Endothelial cell of umbilical vein (primary cell): ENCODE results near the gene VKORC1. TPM values are rescaled to one million over a fixed set of nuclear protein-coding genes. Genes with fewer than 3 reads are reported as not detected.

Experiments
- BruUV-seq: library from RNA; stranded (reverse); fragments of 400-500 nt; replicated peaks from 2 replicates; lab custom pipeline; 2021; lab: Mats Ljungman, UMichigan
- CTCF ChIA-PET: fragments of 300-600, 350-600 bp; sonication (Branson Sonifier 250); formaldehyde crosslinking; loops from one replicate; lab custom pipeline; 2021; ENCODE audit warnings: antibody characterized with exemption, inconsistent platforms; lab: Charles Lee
- POLR2A ChIA-PET: fragments of 300-600, 350-600 bp; sonication (Branson Sonifier 250); formaldehyde crosslinking; loops from one replicate; lab custom pipeline; 2021; ENCODE audit warnings: antibody characterized with exemption, inconsistent platforms; lab: Charles Lee
- DNase-seq: peaks from one replicate; pipeline ENCODE4 v3.0.0-alpha.2; 2011; ENCODE audit warnings: low read depth, low spot score
- FAIRE-seq: peaks from 2 replicates; lab custom pipeline; 2011; peaks lifted over from hg19 to GRCh38; lab: Jason Lieb, UNC
- H2AFZ ChIP-seq: 2 replicates; pipeline ENCODE4 v1.6.0; 2012; ENCODE audit warnings: low read depth, low read length, control low read depth, inconsistent platforms
- H3K27ac ChIP-seq: 2 replicates; pipeline ENCODE4 v1.5.1; 2011; ENCODE audit warnings: low read depth, mild to moderate bottlenecking, control low read depth, low read length, moderate library complexity; ENCODE audit not compliant: insufficient read depth
- H3K27me3 ChIP-seq, 2 experiments: 2 replicates each; pipeline versions ENCODE4 v1.6.0 to v1.6.1; 2011; ENCODE audit warnings: low read length in 2 of 2, mixed read lengths in 1 of 2; ENCODE audit not compliant: control insufficient read depth in 2 of 2, insufficient read depth in 2 of 2
- H3K36me3 ChIP-seq, 2 experiments: 2 replicates in 1 of 2; 3 replicates in 1 of 2; pipeline ENCODE4 v1.5.1; 2011; ENCODE audit warnings: low read length in 2 of 2, mild to moderate bottlenecking in 1 of 2, moderate library complexity in 1 of 2; ENCODE audit not compliant: control insufficient read depth in 2 of 2, insufficient read depth in 2 of 2; ENCODE audit errors: extremely low read depth in 1 of 2
- H3K4me1 ChIP-seq: 3 replicates; pipeline ENCODE4 v1.5.1; 2011; ENCODE audit warnings: mild to moderate bottlenecking, low read length; ENCODE audit not compliant: control insufficient read depth, insufficient read depth; ENCODE audit errors: extremely low read depth
- H3K4me2 ChIP-seq: 2 replicates; pipeline ENCODE4 v1.6.1; 2011; ENCODE audit warnings: low read length, control low read depth, mixed read lengths; ENCODE audit not compliant: insufficient read depth
- H3K4me3 ChIP-seq, 3 experiments: fragments of 200-600 bp in 1 of 3; sonication (generic), shearing (Covaris generic) in 1 of 3; replicated peaks in 1 of 3; 2 replicates each; pipeline ENCODE4 v1.5.1; 2011 to 2016; ENCODE audit warnings: control low read depth in 3 of 3, low read length in 3 of 3, mild to moderate bottlenecking in 2 of 3, inconsistent platforms in 1 of 3, low read depth in 1 of 3, moderate library complexity in 1 of 3; ENCODE audit not compliant: insufficient read depth in 1 of 3
- H3K79me2 ChIP-seq: 2 replicates; pipeline ENCODE4 v1.6.0; 2012; ENCODE audit warnings: low read length, inconsistent platforms; ENCODE audit not compliant: control insufficient read depth, insufficient read depth
- H3K9ac ChIP-seq: replicated peaks from 2 replicates; pipeline ENCODE3; 2011; ENCODE audit warnings: low read length, control low read depth; ENCODE audit not compliant: insufficient read depth; ENCODE audit errors: extremely low read depth
- H3K9me1 ChIP-seq: replicated peaks from 3 replicates; pipeline ENCODE4 v1.6.0; 2011; ENCODE audit warnings: mild to moderate bottlenecking, low read length; ENCODE audit not compliant: control insufficient read depth, insufficient read depth; ENCODE audit errors: extremely low read depth
- H3K9me3 ChIP-seq: replicated peaks from 2 replicates; pipeline ENCODE4 v1.5.1; 2012; ENCODE audit warnings: low read length, inconsistent platforms; ENCODE audit not compliant: control insufficient read depth, insufficient read depth
- H4K20me1 ChIP-seq: replicated peaks from 2 replicates; pipeline ENCODE3; 2011; ENCODE audit warnings: mild to moderate bottlenecking, low read length; ENCODE audit not compliant: control insufficient read depth, insufficient read depth; ENCODE audit errors: extremely low read depth
- EZH2 ChIP-seq: IDR thresholded peaks from 2 replicates; pipeline ENCODE4 v1.6.1; 2012; ENCODE audit warnings: borderline replicate concordance, low read depth, mild to moderate bottlenecking, moderate library complexity, low read length, inconsistent platforms; ENCODE audit not compliant: severe bottlenecking
- FOS ChIP-seq: IDR thresholded peaks from 2 replicates; pipeline ENCODE4 v1.6.1; 2011; ENCODE audit warnings: mild to moderate bottlenecking, low read length, moderate library complexity, borderline replicate concordance; ENCODE audit not compliant: insufficient read depth
- GATA2 ChIP-seq: IDR thresholded peaks from 2 replicates; pipeline ENCODE4 v1.7.0; 2011; ENCODE audit warnings: low read depth, mild to moderate bottlenecking, moderate library complexity, mixed read lengths, low read length; ENCODE audit not compliant: insufficient read length, insufficient read depth
- JUN ChIP-seq: IDR thresholded peaks from 2 replicates; pipeline ENCODE4 v1.6.1; 2011; ENCODE audit warnings: borderline replicate concordance, low read depth; ENCODE audit not compliant: insufficient read length, insufficient read depth
- MYC ChIP-seq: IDR thresholded peaks from one replicate; pipeline ENCODE4 v1.6.1; 2011; ENCODE audit warnings: mild to moderate bottlenecking, low read depth, low read length
- POLR2A ChIP-seq: IDR thresholded peaks from 2 replicates; pipeline ENCODE4 v1.6.1; 2012; ENCODE audit warnings: low read depth, mild to moderate bottlenecking, control low read depth, low read length
- POLR2AphosphoS5 ChIP-seq: IDR thresholded peaks from 2 replicates; pipeline ENCODE4 v1.6.1; 2012; ENCODE audit warnings: low read depth, mild to moderate bottlenecking, control low read depth, low read length, moderate library complexity; ENCODE audit not compliant: insufficient read depth
- dilution Hi-C: fragments of 300-500 bp; cut with MboI; formaldehyde crosslinking; loops from one replicate; pipeline ENCODE4 v1.15.0; 2019; ENCODE audit warnings: low sequenced_read_pairs; ENCODE audit not compliant: extremely low pct_ligation_motif_present
- intact Hi-C: fragments of 100-400 bp; cut with micrococcal nuclease; formaldehyde crosslinking; loops from one replicate; pipeline ENCODE4 v1.10.0; 2022
- polyA plus RNA-seq, 4 experiments: library from polyadenylated mRNA; depleted of rRNA in 3 of 4; stranded (reverse) in 3 of 4; unstranded in 1 of 4; fragments of >200 nt; gene quantifications; 2 replicates each; pipeline versions ENCODE4 v1.2.1 to v1.2.3, GENCODE V29; 2011 to 2012; ENCODE audit warnings: missing spikeins in 1 of 4
- total RNA-seq: library from RNA; stranded (reverse); gene quantifications from 2 replicates; pipeline ENCODE4 v1.2.3, GENCODE V29; 2021
- TF ChIP-seq, protein P1 (sequence below), 2 donors: IDR thresholded peaks; 1 replicate in 1 of 2; 2 replicates in 1 of 2; pipeline ENCODE4 v1.5.1; 2011; ENCODE audit warnings: low read length in 2 of 2, mild to moderate bottlenecking in 2 of 2, moderate library complexity in 2 of 2, control low read depth in 1 of 2, inconsistent platforms in 1 of 2, low read depth in 1 of 2; ENCODE audit not compliant: insufficient read depth in 1 of 2; ENCODE audit errors: extremely low read depth in 1 of 2
- TF ChIP-seq, protein P2 (sequence below): IDR thresholded peaks from 2 replicates; pipeline ENCODE4 v1.6.1; 2011; ENCODE audit not compliant: insufficient read depth, insufficient read length

VKORC1 gene
- total and polyA plus RNA-seq, 2 donors (not counting 3 experiments of a cell fraction or from before 2014, with no cell fraction given): 93.5 to 586 TPM

DNA sequence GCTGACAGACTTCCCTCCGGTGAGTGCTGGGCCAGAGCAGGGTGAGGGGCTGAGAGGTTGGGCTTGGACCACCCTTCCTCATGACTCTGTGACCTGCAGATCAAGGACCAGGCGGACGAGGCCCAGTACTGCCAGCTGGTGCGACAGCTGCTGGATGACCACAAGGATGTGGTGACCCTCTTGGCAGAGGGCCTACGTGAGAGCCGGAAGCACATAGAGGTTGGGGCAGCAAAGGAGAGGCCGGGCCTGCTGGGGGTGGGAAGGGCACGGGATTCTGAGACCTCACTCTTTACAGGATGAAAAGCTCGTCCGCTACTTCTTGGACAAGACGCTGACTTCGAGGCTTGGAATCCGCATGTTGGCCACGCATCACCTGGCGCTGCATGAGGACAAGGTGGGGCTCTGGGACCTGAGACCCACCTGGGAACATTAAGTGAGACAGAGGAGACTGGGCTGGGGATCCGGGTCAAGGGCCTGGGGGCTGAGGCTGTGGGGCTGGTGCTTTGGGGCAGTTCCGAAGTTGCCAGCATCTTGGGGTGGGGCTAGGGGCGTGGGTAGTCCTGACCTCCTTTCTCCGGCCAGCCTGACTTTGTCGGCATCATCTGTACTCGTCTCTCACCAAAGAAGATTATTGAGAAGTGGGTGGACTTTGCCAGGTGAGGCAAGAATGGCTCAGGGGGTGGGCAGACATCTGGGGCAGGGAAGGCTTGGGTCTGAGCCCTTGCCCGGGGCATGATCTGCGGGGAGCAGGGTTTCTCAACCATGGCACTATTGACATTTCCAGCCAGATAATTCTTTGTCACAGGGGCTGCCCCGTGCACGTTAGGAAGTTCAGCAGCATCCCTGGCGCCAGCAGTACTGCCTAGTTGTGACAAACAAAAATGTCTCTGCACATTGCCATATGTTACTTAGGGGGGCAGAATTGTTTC lies 15.8 kb upstream of the VKORC1 start:
- FAIRE-seq: no peak
- dilution Hi-C loops: no loop called here
- ChIA-PET POLR2A (no interaction called here), CTCF (interaction anchor here (1.7 kb wide), 1 partner anchor 32 kb away, joined by 5 read pairs; no protein-coding TSS in a partner anchor)
- Histone ChIP-seq H2AFZ (no peak overlapping the region), H3K36me3 (peaks cover 10 to 31% of the 10 kb centered on the region in 2 experiments), H3K9me3 (no peaks in the 10 kb centered on the region), H3K27ac (no peak overlapping the region), H3K27me3 (no peaks in the 10 kb centered on the region), H4K20me1 (no peaks in the 10 kb centered on the region), H3K4me2 (no peak overlapping the region), H3K79me2 (peaks cover 11% of the 10 kb centered on the region), H3K4me3 (no peak overlapping the region), H3K9ac (no peak overlapping the region), H3K4me1 (peaks cover 12% of the 10 kb centered on the region), H3K9me1 (no peaks in the 10 kb centered on the region)
- TF ChIP-seq JUN: no peak
- TF ChIP-seq EZH2: no peak
- no peak for TF ChIP-seq GATA2
- TF ChIP-seq POLR2A: no peak
- no peak for TF ChIP-seq MYC
- no peak for TF ChIP-seq FOS
- TF ChIP-seq, protein P1, sequence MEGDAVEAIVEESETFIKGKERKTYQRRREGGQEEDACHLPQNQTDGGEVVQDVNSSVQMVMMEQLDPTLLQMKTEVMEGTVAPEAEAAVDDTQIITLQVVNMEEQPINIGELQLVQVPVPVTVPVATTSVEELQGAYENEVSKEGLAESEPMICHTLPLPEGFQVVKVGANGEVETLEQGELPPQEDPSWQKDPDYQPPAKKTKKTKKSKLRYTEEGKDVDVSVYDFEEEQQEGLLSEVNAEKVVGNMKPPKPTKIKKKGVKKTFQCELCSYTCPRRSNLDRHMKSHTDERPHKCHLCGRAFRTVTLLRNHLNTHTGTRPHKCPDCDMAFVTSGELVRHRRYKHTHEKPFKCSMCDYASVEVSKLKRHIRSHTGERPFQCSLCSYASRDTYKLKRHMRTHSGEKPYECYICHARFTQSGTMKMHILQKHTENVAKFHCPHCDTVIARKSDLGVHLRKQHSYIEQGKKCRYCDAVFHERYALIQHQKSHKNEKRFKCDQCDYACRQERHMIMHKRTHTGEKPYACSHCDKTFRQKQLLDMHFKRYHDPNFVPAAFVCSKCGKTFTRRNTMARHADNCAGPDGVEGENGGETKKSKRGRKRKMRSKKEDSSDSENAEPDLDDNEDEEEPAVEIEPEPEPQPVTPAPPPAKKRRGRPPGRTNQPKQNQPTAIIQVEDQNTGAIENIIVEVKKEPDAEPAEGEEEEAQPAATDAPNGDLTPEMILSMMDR (IDR thresholded peaks at IDR 0.05; ENCODE audit: extremely low read depth in 1 of 2, insufficient read depth in 1 of 2, low read depth in 1 of 2, low read length in 2 of 2): no peak
- TF ChIP-seq, protein P2, sequence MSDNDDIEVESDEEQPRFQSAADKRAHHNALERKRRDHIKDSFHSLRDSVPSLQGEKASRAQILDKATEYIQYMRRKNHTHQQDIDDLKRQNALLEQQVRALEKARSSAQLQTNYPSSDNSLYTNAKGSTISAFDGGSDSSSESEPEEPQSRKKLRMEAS: no peak
- TF ChIP-seq POLR2AphosphoS5: no peak
- BruUV-seq: no TSS peak
- no peak for DNase-seq
- intact Hi-C loops: no loop called here
